NCI-H82 (cell line): Measurements from ENCODE around the gene TMEM163.

Experiments
- DNase-seq: peaks from one replicate; lab custom pipeline; 2025; lab: John Stamatoyannopoulos, UW

Gene TMEM163

DNA sequence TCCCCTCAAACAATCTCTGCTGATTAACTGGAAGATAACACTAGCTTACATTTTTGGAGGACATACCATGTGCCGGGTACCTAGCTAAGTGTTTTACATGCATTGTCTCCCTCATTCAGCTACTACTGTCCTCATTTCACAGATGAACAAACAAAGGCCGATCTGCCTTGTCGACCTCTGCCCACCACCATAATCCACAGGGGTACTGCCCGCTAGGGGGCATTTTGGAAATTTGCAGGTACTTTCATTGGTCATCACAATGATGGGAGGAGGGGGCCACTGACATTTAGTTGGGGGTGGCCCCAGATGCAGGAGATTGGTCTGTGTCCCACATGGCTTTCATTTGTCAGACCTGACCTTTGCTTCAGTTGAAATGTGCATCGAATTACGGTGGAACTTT is 3.9 kb upstream of the TMEM163 start:
- peak; percentile 37 for DNase-seq

DNA sequence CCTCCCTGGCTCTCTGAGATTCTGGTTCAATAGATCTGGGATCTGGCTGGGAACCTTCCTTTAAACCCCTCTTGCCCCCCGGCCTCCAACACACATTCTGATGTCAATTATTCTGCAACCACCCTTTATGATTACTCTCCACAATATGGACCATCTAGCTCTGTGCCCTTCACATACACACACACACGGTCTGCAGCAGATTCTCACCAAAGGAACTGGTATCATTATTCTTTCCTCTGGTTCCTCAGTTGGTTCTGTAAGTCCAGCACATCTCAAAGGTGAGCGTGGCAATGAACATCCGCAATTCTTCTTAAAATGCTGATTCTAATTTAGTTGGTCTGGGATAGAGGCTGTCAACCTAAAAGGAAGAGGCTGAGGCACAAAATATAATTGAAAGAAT is 2.8 kb upstream of the TMEM163 start:
- no peak for DNase-seq

DNA sequence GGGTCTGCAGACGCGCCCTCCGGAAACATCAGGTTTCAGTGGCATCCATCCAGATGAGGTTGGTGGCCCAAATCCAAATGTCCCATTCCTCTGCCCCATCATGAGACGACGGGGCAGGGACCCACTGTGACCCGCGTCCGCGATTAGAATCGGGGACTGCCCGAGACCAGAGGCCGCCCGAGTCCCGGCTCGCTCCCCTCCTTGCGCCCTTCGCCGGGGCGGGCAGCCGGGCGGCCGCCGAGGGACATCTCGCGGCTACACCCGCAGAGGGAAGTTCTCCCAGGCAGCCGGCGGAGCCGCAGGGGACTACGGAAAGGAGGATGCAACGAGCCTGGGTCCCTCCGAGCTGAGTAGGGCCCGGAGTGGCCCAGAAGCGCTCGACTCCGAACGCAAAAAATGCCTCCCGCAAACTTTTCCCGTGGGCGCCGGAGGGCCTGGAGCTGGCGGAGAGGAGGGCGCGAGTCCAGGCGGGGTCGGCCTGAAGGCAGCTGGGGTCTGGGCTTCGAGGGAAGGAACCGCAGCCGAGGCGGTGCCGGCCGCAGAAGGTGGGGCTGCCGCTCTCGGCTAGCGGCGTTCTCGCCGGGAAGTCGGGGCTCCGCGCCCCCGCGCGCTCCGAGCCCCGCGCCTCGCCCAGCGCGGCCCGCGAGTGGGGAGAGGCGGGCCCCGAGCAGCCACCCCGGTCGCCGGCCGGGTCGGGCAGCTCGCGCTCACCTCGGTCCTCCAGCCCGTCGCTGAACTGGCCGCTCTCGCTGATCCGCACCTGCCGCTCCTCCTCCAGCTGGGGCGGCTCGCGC is 580 bp downstream of the TMEM163 start:
- peak; percentile 41 for DNase-seq

DNA sequence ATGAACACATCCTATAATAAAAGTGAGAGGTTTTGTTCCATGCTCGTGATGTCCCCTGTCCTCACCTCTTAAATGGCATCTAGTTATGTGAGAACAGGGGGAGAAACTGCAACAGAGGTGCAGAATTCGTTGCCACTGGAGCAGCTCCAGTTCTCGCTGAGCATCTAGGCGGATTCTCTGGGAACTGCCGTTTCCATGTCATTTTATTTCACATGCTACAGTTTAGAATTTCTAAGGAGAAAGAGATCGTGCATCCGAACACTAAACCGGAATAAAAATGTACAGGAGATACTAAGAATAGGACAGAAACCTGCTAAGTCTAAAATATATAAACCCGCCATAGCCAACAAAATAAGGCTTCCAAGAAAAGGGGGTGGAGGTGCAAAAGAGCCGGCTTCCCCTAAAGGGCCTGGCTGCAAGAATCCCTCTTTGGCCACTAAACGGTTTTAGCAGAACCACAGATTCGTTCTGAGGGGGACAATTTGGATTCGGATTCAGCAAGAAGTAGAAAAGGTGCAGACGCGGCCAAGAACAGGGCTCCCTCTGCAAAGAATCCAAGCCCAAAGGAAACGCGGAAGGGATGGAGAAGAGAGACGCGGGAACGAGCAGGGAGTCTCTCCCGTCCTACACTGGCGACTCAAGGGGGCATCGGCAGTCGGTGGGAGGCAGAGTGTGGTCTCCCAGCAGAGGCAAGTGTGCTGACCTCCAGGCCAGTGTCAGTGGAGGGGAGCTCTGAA is 1.3 kb downstream of the TMEM163 start:
- peak; percentile 33 for DNase-seq

DNA sequence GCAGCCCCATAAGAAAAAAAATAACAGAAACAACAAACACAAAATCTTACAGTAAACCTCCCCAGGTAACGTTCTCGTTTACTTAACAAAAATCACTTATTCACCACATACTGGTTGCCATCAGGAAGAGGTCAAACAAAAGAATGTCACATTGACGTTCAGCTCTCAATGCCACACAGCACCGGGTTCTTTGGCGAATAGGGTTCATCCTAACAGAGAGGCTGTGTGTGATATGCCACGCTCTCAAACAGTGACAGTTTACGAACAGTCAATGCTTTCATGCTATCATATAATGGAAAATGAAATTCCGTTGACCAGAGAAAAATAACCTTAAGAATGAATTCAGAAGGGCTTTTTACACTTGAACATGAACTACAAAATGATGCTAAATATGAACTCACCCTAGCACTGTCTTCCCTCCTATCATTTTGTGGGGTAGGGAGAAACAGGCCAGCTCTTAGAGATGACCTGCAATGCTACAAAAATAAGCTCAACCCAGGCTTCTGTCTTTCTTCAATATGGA is 2.0 kb downstream of the TMEM163 start:
- DNase-seq: no peak

DNA sequence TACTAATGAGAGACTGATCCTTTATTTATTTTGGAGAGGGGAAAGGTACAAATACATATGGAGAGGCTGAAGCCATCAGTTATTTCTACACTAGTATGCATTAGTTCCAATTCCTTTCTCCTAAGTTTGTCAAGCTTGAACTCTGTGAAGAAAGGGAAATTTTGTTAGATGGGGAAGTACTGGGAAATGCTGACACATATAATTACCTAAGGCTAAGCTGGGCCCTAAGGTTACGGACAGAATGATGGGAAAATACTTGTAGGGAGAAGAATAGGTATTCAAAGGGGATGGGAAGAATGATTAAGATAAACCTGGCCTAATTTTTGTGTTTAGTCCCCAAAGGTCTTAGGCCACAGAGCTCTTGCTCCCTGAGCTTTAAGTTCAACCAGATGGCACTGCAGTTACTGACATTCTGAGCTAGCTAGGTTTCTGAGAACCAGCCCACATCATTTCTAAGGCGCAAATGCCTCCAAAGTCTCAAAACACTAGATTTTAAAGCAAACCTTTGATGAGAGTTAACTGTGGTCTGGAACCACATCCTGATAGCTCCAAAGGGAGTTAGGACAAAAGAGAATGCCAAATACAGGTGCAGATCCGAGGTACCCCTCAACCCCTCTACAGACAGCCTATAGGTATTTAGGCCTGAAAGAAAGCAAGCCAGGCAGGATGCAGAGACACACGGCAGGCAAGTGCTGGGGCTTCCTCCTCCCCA is 2.7 kb downstream of the TMEM163 start:
- DNase-seq: no peak

DNA sequence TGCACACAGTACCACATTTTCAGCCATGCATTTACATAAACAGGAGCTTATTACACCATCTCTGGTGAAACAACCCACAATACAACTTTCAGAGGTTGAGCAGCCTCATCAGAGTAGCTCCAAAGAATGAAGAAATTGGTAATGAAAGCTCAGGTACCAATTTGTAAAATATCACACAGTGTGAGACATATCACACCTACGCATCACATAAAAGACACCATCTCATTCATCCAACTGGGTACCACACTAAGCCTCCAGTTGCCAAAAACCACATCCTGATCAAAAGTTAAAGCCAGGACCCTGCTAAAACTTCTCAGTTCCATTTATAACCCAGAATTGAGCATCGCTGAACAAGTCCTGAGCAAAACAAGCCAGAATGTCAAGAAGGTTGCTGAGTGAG is 4.6 kb downstream of the TMEM163 start:
- DNase-seq: no peak

DNA sequence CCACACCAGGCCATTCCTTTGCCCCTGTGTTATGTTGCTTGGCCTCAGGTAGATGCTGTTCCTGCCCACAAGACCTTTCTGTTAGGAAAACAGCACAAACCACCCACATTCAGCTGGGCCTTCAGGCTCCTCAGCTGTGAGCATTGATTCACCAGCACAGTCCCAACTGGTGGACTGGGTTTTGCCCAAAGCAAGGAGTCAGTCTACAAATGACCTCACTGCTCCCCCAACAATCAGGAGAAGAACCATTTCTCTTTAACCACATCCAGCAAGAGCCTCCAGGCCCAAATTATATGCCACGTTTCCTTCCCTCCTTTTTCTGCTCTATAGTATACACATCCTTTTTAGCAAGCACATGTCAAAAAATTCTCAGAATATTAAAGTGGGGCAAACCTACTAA is 5.2 kb downstream of the TMEM163 start:
- no peak for DNase-seq

DNA sequence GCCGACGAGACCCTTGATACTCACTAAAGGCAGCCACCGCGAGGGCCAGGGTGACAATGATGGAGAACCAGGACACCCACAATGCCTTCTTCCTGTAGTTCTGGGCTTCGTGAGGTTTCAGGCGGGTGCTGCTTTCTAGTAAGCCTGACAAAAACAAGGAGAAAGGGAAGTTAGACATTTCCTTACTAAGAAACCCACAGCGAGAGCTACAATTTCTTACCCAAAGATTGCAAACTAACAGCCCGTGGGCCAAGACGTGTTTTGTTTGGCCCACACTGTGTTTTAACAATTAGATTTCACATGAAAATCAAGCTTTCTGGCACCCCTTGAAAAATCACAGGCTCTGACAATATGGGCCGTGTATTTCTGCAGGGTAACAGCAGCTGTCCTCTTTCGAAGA is 5.6 kb downstream of the TMEM163 start:
- DNase-seq: no peak

DNA sequence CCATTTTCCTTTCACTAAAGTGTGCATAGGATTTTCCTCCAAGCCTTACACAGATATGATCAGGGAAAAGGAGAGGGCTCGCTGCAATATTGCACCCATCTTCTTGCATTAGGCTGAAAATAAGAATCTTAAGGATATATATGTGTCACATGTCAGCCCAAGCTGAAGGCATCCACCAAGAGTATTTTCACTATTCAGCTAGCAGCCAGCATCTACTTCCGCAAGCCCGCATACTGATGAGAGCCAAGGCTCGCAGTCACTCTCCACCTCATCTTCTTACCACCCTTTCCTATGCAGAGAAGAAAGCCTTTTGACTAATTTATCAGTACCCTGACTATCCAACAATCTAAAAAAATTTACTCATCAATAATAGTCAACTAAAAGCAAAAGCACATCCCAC is 6.1 kb downstream of the TMEM163 start:
- DNase-seq: no peak

DNA sequence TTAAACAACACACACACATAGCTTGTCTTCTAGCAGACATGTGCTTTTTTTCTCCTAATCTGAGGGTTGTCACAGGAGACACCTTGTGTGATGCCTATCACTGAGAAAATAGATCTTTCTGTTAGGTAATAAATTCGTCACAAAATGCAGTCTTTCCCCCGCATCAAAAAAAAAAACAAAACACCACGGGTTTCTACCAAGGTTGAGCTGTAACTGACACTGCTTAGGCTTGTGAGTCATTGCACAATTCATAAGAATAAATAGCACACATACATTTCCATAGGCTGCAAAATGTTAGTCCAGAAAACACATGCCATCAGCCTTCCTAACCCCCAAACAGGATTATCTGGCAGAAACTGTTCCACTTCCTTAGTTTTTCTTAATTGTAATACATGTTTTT is 6.5 kb downstream of the TMEM163 start:
- DNase-seq: no peak

DNA sequence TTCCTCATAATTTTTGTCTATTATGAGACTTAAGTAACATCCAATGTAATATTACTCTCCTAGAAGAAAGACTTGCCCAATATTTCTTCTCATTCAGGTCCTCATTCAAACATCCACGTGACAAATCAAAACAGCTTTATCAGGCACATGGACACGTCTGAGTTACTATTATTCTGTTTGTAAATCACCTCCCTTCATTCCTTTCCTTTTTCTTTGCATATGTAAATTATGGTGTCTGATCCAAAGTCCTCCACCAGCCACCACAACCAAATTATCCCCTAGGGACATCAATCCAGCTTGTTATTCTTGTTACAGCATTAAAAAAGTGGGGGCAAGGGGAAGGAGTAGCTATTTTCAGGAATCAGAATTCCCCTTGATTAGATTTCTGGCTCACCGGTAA is 7.1 kb downstream of the TMEM163 start:
- no peak for DNase-seq

DNA sequence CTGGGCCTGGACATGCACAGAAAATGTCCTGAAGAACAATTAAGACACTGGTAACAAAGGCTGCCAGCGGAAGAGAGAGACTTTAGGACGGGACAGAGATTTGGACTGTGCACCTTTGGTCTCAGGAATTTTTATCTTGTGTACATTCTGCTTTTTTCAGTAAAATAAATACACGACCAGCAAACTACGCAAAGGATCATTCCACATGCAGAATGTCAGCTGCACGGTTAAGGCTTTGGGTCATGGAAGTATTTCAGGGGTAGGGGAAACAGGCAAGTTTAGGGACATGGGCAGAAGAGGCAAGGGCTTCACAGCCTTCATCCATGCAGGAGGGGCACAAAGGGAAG is 11.5 kb downstream of the TMEM163 start:
- DNase-seq: no peak

DNA sequence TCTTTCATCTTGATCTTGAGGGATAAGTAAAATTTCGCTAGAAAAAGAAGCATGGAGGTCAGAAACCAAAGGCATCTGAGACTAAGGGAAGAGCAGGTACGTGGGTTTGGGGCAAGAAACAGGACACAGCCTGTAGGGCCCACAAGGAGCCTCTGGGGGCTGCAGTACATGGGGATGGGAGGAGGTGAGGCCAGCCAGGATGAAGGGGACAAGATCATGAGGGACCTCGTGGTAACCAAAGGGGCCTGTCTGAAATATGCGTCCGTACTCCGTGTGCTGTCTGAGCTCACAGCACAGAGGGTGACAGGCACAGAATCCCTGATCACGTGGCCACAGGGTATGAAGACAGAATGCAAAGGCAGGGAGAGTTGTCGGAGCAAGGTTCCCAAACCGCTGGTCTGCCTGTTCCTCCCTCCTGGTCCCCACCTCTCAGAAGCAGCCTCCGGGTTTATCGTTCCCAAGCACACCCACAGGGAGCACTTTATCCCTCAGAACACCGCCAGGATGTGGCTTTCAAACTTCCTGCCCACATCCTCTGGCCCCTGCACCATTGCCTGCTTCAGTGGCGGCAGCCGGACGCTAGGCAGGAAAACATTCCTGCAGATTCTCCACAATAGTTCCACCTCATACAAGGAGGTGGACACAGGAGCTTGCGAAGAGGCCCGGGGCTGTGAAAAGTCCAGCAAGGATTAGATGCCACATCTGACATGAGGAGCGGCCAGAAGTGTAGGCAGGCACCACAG is 12.0 kb downstream of the TMEM163 start:
- DNase-seq: no peak

DNA sequence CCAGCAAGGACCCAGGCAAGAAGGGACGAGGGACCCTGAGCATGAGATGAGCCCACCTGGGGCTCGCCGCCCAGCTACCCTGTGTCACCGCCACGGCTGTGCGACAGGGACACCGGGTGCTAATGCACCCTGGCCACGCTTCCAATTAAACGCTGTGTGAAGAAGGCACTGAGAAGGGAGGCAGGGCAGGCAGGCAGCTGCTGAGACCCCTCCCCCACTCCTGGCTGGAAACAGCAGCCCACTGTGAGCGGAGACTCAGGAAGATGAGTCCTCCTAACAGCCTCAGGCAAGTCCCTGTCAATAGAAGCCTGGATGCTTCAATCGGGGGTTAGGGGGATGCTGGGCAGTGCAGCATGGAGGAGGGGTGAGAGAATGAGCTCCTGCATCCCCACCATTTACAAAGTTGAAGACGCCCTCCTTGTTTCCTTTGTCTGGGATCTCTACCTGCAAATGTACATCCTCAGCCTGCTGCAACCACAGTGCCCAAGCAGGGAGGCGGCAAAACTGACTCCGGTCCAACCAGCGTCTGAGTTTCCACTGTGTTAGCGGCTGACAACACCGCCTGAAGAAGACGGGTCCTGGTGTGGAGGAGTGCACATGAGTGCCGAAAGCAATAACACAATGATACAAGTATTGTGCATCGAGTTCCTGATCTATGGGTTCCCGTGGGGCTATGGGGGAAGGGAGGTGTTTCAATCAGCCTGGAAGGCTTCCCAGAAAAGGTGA is 12.8 kb downstream of the TMEM163 start:
- DNase-seq: no peak

DNA sequence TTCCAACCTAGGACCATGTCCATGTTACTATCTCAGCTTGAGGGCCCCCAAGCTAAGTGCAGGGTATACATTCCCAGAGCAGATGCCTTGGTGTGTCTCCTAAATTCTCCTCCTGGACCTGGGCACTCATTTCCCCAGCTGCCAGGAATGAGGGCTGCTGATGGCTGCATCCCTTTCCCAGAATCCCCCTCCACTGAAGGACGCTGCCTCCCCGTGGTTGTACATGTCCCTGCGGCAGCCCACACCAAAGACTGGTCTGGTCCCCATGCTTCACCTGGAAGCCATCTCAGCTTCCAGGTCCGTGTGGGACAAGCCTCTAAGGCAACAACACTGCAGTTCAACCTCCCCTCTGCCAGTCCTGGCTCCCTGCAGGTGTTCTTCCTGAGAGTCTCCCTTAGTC is 14.6 kb downstream of the TMEM163 start:
- DNase-seq: peak; percentile 26

DNA sequence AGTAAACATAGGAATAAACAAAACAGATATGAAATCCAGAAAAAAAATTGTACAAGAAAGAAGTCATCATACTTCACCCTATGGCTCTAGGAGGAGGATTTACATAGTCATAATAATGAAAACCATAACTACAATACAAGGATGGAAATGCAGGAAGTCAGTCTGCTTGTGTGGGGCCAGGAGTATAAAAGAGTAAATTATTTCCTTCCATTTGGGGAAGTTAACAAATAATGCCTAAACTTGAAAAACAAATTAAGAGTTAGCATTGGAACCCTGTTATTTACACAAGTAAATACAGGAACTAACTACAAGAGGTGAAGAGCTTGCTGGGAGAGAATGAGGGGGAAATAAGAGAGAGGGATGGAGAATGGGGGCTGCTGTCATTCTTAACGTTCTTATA is 15.4 kb downstream of the TMEM163 start:
- DNase-seq: no peak

DNA sequence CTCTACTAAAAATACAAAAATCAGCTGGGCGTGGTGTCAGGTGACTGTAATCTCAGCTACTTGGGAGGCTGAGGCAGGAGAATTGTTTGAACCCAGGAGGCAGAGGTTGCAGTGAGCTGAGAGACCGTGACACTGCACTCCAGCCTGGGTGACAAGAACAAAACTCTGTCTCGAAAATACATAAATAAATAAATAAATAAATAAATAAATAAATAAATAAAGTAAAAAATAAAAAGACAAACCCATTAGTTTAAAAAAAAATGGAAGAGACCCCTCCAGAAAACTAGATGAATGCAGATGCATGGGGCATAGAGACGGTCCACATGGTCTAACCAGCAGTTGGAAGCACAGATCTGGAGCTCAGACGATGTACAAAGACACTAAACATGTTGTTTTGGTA is 18.1 kb downstream of the TMEM163 start:
- no peak for DNase-seq

DNA sequence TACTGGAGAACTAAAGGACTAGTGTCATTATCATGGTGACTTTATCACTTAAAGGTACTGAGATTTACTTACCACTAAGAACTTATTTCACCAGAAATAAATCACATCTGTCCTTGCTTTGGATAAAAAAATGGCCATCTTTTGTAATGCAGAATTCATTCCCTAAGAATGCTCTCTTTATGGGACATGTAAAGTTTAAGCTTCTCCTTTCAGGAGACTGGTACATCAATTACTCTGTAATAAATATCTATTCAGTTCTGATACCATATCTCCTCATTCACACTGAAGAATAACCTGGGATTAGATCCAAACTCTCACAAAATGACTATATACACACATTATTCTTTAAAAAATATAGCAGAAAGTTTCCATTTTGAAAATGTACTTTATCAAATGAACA is 24.4 kb downstream of the TMEM163 start:
- no peak for DNase-seq

DNA sequence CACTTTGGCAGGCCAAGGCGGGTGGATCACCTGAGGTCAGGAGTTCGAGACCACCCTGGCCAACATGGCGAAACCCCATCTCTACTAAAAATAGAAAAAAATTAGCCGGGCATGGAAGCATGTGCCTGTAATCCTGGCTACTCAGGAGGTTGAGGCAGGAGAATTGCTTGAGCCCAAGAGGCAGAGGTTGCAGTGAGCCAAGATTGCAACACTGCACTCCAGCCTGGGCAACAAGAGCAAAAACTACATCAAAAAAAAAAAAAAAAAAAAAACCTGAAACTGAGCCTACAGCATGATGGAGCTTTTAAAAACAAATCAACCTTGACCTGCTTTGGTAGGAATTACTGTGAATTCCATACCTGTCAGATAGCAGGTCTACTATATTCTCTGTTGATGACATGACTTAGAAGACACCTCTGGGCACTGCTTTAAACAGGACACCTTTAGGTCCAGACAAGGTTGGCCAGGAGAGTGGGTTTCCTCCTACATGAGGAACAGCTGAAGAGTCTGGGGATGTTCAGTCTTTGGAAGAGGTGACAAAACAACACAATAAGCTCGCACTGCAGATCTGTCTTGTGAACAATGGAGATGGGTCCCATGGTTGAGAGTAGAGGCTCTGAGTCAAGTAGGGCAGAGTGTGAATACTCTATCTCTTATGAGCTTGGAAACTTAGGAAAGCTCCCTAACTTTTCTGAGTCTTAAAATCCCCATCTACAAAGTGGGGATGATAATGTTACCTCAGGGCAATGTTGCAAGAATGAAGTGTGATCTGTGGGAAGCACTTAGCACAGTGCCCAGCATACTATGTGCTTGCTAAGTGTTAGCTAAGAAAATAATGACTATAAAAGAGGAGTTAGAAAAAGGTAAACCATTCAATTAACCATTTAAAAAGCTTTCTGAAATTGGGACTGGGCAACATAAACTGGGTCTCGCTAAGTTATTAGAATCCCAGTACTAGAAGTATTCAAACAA is 25.2 kb downstream of the TMEM163 start:
- DNase-seq: no peak
